ENCODE results near the gene SIPA1L3. TPM values are rescaled to one million over a fixed set of nuclear protein-coding genes. Genes with fewer than 3 reads are reported as not detected.

The SIPA1L3 gene
- total and polyA plus RNA-seq, 2 experiments from 2014 or later, result 9.3 to 30.3 TPM

DNA sequence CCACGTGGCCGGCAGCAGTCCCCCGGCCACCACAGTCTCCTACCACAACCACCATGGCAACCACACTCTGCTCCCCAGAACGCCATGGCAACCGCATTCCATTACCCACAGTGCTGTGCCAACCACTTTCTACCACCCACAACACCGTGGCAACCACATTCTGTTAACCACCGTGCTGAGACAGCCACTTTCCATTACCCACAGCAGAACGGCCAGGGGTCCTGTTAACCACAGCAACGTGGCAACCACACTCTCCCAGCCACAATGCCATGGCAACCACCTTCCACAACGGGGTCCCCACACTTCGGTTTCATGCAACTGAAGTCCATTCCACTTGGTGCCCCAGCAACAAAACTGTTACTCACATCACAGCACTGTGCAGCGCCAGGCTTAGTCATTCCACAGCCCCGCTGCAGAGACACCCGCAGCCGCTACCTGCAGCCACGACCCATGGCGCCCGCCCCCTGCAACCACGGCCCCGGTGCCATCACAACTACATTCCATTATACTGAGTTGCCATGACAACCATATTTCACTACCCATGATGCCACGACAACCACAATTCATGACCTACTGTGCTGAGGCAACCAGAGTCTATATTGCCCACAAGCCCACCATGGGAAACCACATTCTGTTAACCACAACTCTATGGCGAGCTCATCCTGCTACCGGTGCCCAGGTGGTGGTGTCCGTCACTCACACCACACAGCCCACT, 307.1 kb downstream of the SIPA1L3 start:
- Histone ChIP-seq H3K4me1 (ENCODE audit: low read depth) (peaks cover 21% of the 10 kb centered on the region), H3K9me3 (ENCODE audit: low read depth) (no peaks in the 10 kb centered on the region), H3K4me3 (no peak overlapping the region), H3K36me3 (no peaks in the 10 kb centered on the region), H3K27me3 (peaks cover 22% of the 10 kb centered on the region), H3K27ac (no peak overlapping the region)
- peak in 1 of 2 donors; percentile 29 for DNase-seq (ENCODE audit: low read depth in 1 of 2, low spot score in 1 of 2)
- TF ChIP-seq, protein P1, sequence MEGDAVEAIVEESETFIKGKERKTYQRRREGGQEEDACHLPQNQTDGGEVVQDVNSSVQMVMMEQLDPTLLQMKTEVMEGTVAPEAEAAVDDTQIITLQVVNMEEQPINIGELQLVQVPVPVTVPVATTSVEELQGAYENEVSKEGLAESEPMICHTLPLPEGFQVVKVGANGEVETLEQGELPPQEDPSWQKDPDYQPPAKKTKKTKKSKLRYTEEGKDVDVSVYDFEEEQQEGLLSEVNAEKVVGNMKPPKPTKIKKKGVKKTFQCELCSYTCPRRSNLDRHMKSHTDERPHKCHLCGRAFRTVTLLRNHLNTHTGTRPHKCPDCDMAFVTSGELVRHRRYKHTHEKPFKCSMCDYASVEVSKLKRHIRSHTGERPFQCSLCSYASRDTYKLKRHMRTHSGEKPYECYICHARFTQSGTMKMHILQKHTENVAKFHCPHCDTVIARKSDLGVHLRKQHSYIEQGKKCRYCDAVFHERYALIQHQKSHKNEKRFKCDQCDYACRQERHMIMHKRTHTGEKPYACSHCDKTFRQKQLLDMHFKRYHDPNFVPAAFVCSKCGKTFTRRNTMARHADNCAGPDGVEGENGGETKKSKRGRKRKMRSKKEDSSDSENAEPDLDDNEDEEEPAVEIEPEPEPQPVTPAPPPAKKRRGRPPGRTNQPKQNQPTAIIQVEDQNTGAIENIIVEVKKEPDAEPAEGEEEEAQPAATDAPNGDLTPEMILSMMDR (IDR thresholded peaks at IDR 0.05; ENCODE audit: low read depth, low read length), result no peak

GRCh38 chr19:38216785-38217641, 310.0 kb downstream of the SIPA1L3 start:
- no peaks in the 10 kb centered on the region for H3K27me3 ChIP-seq
- H3K36me3 ChIP-seq, result no peaks in the 10 kb centered on the region
- TF ChIP-seq, protein P1 (IDR thresholded peaks at IDR 0.05; ENCODE audit: low read depth, low read length), result no peak
- no peaks in the 10 kb centered on the region for H3K4me1 ChIP-seq (ENCODE audit: low read depth)
- H3K4me3 ChIP-seq, result no peak overlapping the region
- no peaks in the 10 kb centered on the region for H3K9me3 ChIP-seq (ENCODE audit: low read depth)
- no peak overlapping the region for H3K27ac ChIP-seq
- DNase-seq (ENCODE audit: low read depth in 1 of 2, low spot score in 1 of 2), result no peak

DNA sequence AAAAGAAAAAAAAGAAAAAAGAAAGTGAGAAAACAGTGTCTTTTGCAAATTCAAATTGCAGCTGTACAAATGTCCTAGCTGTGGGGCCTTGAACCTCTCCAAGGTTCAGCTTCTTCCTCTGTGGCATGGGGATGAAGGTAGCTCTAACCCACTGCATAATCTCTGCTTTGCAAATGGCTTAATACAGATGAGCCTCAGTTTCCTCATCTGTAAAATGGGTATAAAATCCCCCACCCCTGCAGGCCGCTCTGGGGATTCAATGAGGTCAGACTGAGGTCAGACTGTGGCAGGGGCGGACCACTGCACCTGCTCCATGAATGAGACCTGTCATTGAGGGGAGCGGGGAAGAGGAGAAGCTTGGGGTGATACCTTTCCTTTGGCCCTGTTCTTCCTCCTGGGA, 311.2 kb downstream of the SIPA1L3 start:
- DNase-seq (ENCODE audit: low read depth in 1 of 2, low spot score in 1 of 2), result no peak
- H3K4me3 ChIP-seq, result no peak overlapping the region
- H3K9me3 ChIP-seq (ENCODE audit: low read depth), result no peaks in the 10 kb centered on the region
- no peaks in the 10 kb centered on the region for H3K4me1 ChIP-seq (ENCODE audit: low read depth)
- no peaks in the 10 kb centered on the region for H3K27me3 ChIP-seq
- no peak overlapping the region for H3K27ac ChIP-seq
- TF ChIP-seq, protein P1 (IDR thresholded peaks at IDR 0.05; ENCODE audit: low read depth, low read length), result no peak
- H3K36me3 ChIP-seq, result no peaks in the 10 kb centered on the region

DNA sequence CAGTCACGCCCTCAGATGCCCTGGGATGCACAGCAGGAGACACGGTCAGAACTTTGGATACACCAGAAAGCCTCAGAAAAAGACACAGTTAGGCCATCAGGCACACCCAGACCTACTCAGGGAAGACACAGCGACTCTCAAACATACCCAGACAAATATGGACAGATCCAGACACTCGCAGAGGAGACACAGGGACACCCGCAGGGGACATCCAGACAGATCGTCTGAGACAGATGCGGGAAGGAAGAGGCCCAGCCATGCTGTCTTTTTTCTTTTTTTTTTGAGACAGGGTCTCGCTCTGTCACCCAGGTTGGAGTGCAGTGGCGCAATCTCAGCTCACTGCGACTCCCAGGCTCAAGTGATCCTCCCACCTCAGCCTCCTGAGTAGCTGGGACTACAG, 312.2 kb downstream of the SIPA1L3 start:
- TF ChIP-seq, protein P1 (IDR thresholded peaks at IDR 0.05; ENCODE audit: low read depth, low read length), result no peak
- no peak overlapping the region for H3K27ac ChIP-seq
- no peaks in the 10 kb centered on the region for H3K4me1 ChIP-seq (ENCODE audit: low read depth)
- no peaks in the 10 kb centered on the region for H3K27me3 ChIP-seq
- H3K4me3 ChIP-seq, result no peak overlapping the region
- no peaks in the 10 kb centered on the region for H3K9me3 ChIP-seq (ENCODE audit: low read depth)
- no peak for DNase-seq (ENCODE audit: low read depth in 1 of 2, low spot score in 1 of 2)
- H3K36me3 ChIP-seq, result no peaks in the 10 kb centered on the region

- TF ChIP-seq, protein P1 (IDR thresholded peaks at IDR 0.05; ENCODE audit: low read depth, low read length), result no peak
- DNase-seq (ENCODE audit: low read depth in 1 of 2, low spot score in 1 of 2), result no peak
- Histone ChIP-seq H3K36me3 (no peaks in the 10 kb centered on the region), H3K27me3 (no peaks in the 10 kb centered on the region), H3K27ac (no peak overlapping the region), H3K9me3 (ENCODE audit: low read depth) (no peaks in the 10 kb centered on the region), H3K4me1 (ENCODE audit: low read depth) (no peaks in the 10 kb centered on the region), H3K4me3 (no peak overlapping the region)
Observed at GRCh38 chr19:38221421-38221820, 314.4 kb downstream of the SIPA1L3 start.
